Astrocyte (in vitro differentiated cells and primary cell): ENCODE measurements around the gene RAVER2. TPM values are rescaled to one million over a fixed set of nuclear protein-coding genes. Genes with fewer than 3 reads are reported as not detected.

Experiments
- DNase-seq: peaks from one replicate; pipeline ENCODE4 v3.0.0-alpha.2; 2010; ENCODE audit warnings: low read depth
- FAIRE-seq: peaks from 2 replicates; lab custom pipeline; 2011; peaks lifted over from hg19 to GRCh38; lab: Jason Lieb, UNC
- H2AFZ ChIP-seq: 2 replicates; pipeline ENCODE4 v1.6.0; 2012; ENCODE audit warnings: low read depth, low read length, inconsistent platforms
- H3K27ac ChIP-seq: 2 replicates; pipeline ENCODE4 v1.5.1; 2011; ENCODE audit warnings: low read depth, low read length, inconsistent platforms
- H3K27me3 ChIP-seq: 2 replicates; pipeline ENCODE4 v1.6.0; 2011; ENCODE audit warnings: low read length, inconsistent platforms; ENCODE audit not compliant: insufficient read depth
- H3K36me3 ChIP-seq: 2 replicates; pipeline ENCODE4 v1.5.1; 2011; ENCODE audit warnings: low read length, inconsistent platforms; ENCODE audit not compliant: insufficient read depth
- H3K4me1 ChIP-seq: 2 replicates; pipeline ENCODE4 v1.5.1; 2011; ENCODE audit warnings: low read length, inconsistent platforms; ENCODE audit not compliant: insufficient read depth
- H3K4me2 ChIP-seq: 2 replicates; pipeline ENCODE4 v1.6.0; 2012; ENCODE audit warnings: low read length, inconsistent platforms
- H3K4me3 ChIP-seq: 2 replicates; pipeline ENCODE4 v1.5.1; 2011; ENCODE audit warnings: low read depth, mild to moderate bottlenecking, low read length, inconsistent platforms; ENCODE audit not compliant: insufficient read depth
- H3K79me2 ChIP-seq: 2 replicates; pipeline ENCODE4 v1.6.0; 2012; ENCODE audit warnings: mild to moderate bottlenecking, low read length, inconsistent platforms; ENCODE audit not compliant: insufficient read depth
- H3K9ac ChIP-seq: 2 replicates; pipeline ENCODE4 v1.6.0; 2012; ENCODE audit warnings: mild to moderate bottlenecking, low read length, inconsistent platforms
- H3K9me3 ChIP-seq: 2 replicates; pipeline ENCODE4 v1.5.1; 2012; ENCODE audit warnings: low read depth, mild to moderate bottlenecking, low read length, inconsistent platforms; ENCODE audit not compliant: insufficient read depth
- H4K20me1 ChIP-seq: 2 replicates; pipeline ENCODE4 v1.6.0; 2012; ENCODE audit warnings: low read length, inconsistent platforms; ENCODE audit not compliant: insufficient read depth
- H3K27ac Mint-ChIP-seq: one replicate; pipeline ENCODE4 v1.8.0; 2021; ENCODE audit warnings: mild to moderate bottlenecking, mixed read lengths; ENCODE audit not compliant: unreplicated experiment
- H3K27me3 Mint-ChIP-seq: one replicate; pipeline ENCODE4 v1.8.0; 2021; ENCODE audit warnings: low read depth, mixed read lengths; ENCODE audit not compliant: unreplicated experiment
- H3K36me3 Mint-ChIP-seq: one replicate; pipeline ENCODE4 v1.8.0; 2021; ENCODE audit warnings: low read depth, mixed read lengths; ENCODE audit not compliant: unreplicated experiment
- H3K4me1 Mint-ChIP-seq: one replicate; pipeline ENCODE4 v1.8.0; 2021; ENCODE audit warnings: low read depth, mixed read lengths; ENCODE audit not compliant: unreplicated experiment
- H3K4me3 Mint-ChIP-seq: one replicate; pipeline ENCODE4 v1.8.0; 2021; ENCODE audit warnings: mild to moderate bottlenecking, moderate library complexity, mixed read lengths; ENCODE audit not compliant: unreplicated experiment
- H3K9me3 Mint-ChIP-seq: one replicate; pipeline ENCODE4 v1.8.0; 2021; ENCODE audit warnings: mild to moderate bottlenecking, mixed read lengths; ENCODE audit not compliant: unreplicated experiment
- EZH2 ChIP-seq: IDR thresholded peaks from 2 replicates; pipeline ENCODE4 v1.6.1; 2012; ENCODE audit warnings: mild to moderate bottlenecking, low read length, inconsistent platforms; ENCODE audit not compliant: insufficient read depth
- total RNA-seq: library from RNA; stranded (reverse); gene quantifications from 2 replicates; pipeline ENCODE4 v1.2.1, GENCODE V29; 2021
- TF ChIP-seq, protein P1 (sequence below): IDR thresholded peaks from 2 replicates; pipeline ENCODE4 v1.5.1; 2011; ENCODE audit warnings: low read depth, mild to moderate bottlenecking, inconsistent platforms, low read length, moderate library complexity; ENCODE audit not compliant: insufficient read depth

The RAVER2 gene
- total RNA-seq, 1 donor from 2014 or later, result 7.1 TPM

- no peak for TF ChIP-seq EZH2
- TF ChIP-seq, protein P1, sequence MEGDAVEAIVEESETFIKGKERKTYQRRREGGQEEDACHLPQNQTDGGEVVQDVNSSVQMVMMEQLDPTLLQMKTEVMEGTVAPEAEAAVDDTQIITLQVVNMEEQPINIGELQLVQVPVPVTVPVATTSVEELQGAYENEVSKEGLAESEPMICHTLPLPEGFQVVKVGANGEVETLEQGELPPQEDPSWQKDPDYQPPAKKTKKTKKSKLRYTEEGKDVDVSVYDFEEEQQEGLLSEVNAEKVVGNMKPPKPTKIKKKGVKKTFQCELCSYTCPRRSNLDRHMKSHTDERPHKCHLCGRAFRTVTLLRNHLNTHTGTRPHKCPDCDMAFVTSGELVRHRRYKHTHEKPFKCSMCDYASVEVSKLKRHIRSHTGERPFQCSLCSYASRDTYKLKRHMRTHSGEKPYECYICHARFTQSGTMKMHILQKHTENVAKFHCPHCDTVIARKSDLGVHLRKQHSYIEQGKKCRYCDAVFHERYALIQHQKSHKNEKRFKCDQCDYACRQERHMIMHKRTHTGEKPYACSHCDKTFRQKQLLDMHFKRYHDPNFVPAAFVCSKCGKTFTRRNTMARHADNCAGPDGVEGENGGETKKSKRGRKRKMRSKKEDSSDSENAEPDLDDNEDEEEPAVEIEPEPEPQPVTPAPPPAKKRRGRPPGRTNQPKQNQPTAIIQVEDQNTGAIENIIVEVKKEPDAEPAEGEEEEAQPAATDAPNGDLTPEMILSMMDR, result no peak
- Mint-ChIP-seq H3K9me3 (peaks cover 2% of the 10 kb centered on the region), H3K36me3 (no peaks in the 10 kb centered on the region), H3K27ac (no peak overlapping the region), H3K4me3 (no peak overlapping the region), H3K4me1 (peaks cover 4% of the 10 kb centered on the region), H3K27me3 (no peaks in the 10 kb centered on the region)
- Histone ChIP-seq H4K20me1 (no peaks in the 10 kb centered on the region), H3K27ac (no peak overlapping the region), H3K36me3 (no peaks in the 10 kb centered on the region), H3K4me3 (no peak overlapping the region), H3K9me3 (no peaks in the 10 kb centered on the region), H3K79me2 (no peaks in the 10 kb centered on the region), H2AFZ (no peak overlapping the region), H3K4me1 (no peaks in the 10 kb centered on the region), H3K9ac (no peak overlapping the region), H3K27me3 (no peaks in the 10 kb centered on the region), H3K4me2 (no peak overlapping the region)
- DNase-seq (no peak), FAIRE-seq (no peak)
These were observed 11.9 kb downstream of the RAVER2 start for GRCh38 chr1:64756770-64757169.

DNA sequence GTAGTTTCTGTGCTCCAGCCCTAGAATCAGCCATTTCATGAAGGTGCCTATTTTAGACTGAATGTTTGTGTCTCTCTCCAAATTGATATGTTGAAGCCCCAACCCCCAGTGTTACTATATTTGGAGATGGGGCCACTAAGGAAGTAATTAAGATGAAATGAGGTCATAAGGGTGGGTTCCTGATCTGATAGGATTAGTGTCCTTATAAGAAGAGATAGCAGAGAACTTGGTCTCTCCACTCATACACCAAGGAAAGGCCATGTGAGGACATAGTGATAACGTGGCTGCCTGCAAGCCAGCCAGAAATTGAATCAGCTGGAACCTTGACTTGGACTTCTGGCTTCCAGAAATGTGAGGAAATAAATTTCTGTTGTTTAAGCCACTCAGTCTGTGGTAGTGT is 12.3 kb downstream of the RAVER2 start:
- no peaks in the 10 kb centered on the region for H3K9me3 ChIP-seq
- Mint-ChIP-seq H3K27ac (no peak overlapping the region), H3K4me1 (peaks cover 4% of the 10 kb centered on the region), H3K36me3 (no peaks in the 10 kb centered on the region), H3K4me3 (no peak overlapping the region), H3K9me3 (peaks cover 2% of the 10 kb centered on the region), H3K27me3 (no peaks in the 10 kb centered on the region)
- H3K27ac ChIP-seq, result no peak overlapping the region
- H3K9ac ChIP-seq, result no peak overlapping the region
- no peak for FAIRE-seq
- no peaks in the 10 kb centered on the region for H3K79me2 ChIP-seq
- H3K4me3 ChIP-seq, result no peak overlapping the region
- H4K20me1 ChIP-seq, result no peaks in the 10 kb centered on the region
- H3K4me2 ChIP-seq, result no peak overlapping the region
- no peaks in the 10 kb centered on the region for H3K27me3 ChIP-seq
- H2AFZ ChIP-seq, result no peak overlapping the region
- no peak for TF ChIP-seq EZH2
- TF ChIP-seq, protein P1, result no peak
- no peaks in the 10 kb centered on the region for H3K4me1 ChIP-seq
- H3K36me3 ChIP-seq, result no peaks in the 10 kb centered on the region
- no peak for DNase-seq

- Histone ChIP-seq H3K9me3 (no peaks in the 10 kb centered on the region), H3K79me2 (no peaks in the 10 kb centered on the region), H3K27me3 (no peaks in the 10 kb centered on the region), H3K4me2 (no peak overlapping the region), H3K4me3 (no peak overlapping the region), H3K4me1 (no peaks in the 10 kb centered on the region), H2AFZ (no peak overlapping the region), H4K20me1 (no peaks in the 10 kb centered on the region), H3K9ac (no peak overlapping the region), H3K36me3 (no peaks in the 10 kb centered on the region), H3K27ac (no peak overlapping the region)
- FAIRE-seq (no peak), DNase-seq (no peak)
- TF ChIP-seq, protein P1, result no peak
- TF ChIP-seq EZH2, result no peak
- Mint-ChIP-seq H3K27ac (no peak overlapping the region), H3K9me3 (peaks cover 2% of the 10 kb centered on the region), H3K4me3 (no peak overlapping the region), H3K36me3 (no peaks in the 10 kb centered on the region), H3K4me1 (peaks cover 4% of the 10 kb centered on the region), H3K27me3 (no peaks in the 10 kb centered on the region)
These were observed 13.4 kb downstream of the RAVER2 start for GRCh38 chr1:64758233-64758632.
